Endodermal cell (in vitro differentiated cells): ENCODE data around the gene PLXNA2. TPM values are rescaled to one million over a fixed set of nuclear protein-coding genes. Genes with fewer than 3 reads are reported as not detected.

Source experiments
- DNase-seq: peaks from one replicate; pipeline ENCODE4 v3.0.0-alpha.2; 2017
- H3K27ac ChIP-seq: 2 replicates; pipeline ENCODE4 v1.5.1; 2013; ENCODE audit warnings: mild to moderate bottlenecking, low read depth, low read length, moderate library complexity
- H3K27me3 ChIP-seq: 2 replicates; pipeline ENCODE4 v1.6.1; 2013; ENCODE audit warnings: mild to moderate bottlenecking, low read length, moderate library complexity; ENCODE audit not compliant: insufficient read depth, control insufficient read depth, poor library complexity, severe bottlenecking
- H3K36me3 ChIP-seq: 2 replicates; pipeline ENCODE4 v1.7.0; 2013; ENCODE audit warnings: mild to moderate bottlenecking, low read length, moderate library complexity; ENCODE audit not compliant: control insufficient read depth, insufficient read depth
- H3K4me1 ChIP-seq: one replicate; pipeline ENCODE4 v1.7.0; 2013; ENCODE audit warnings: low read length; ENCODE audit not compliant: control insufficient read depth, insufficient read depth
- H3K4me3 ChIP-seq: 2 replicates; pipeline ENCODE4 v1.5.1; 2013; ENCODE audit warnings: mild to moderate bottlenecking, low read length, moderate library complexity
- H3K9ac ChIP-seq: 2 replicates; pipeline ENCODE4 v1.6.1; 2013; ENCODE audit warnings: mild to moderate bottlenecking, low read length, moderate library complexity; ENCODE audit not compliant: poor library complexity, severe bottlenecking; ENCODE audit errors: extremely low read depth
- H3K9me3 ChIP-seq: 2 replicates; pipeline ENCODE4 v1.6.1; 2013; ENCODE audit warnings: mild to moderate bottlenecking, low read length, moderate library complexity; ENCODE audit not compliant: control insufficient read depth
- H3K27ac Mint-ChIP-seq: 2 replicates; pipeline ENCODE4 v1.8.0; 2020; ENCODE audit warnings: mixed read lengths
- H3K27me3 Mint-ChIP-seq: 2 replicates; pipeline ENCODE4 v1.8.0; 2021; ENCODE audit warnings: mild to moderate bottlenecking, mixed read lengths; ENCODE audit not compliant: insufficient read depth
- H3K36me3 Mint-ChIP-seq: 2 replicates; pipeline ENCODE4 v1.8.0; 2020; ENCODE audit warnings: low read depth, mixed read lengths
- H3K4me1 Mint-ChIP-seq: 2 replicates; pipeline ENCODE4 v1.8.0; 2020; ENCODE audit warnings: mixed read lengths
- H3K4me3 Mint-ChIP-seq: 2 replicates; pipeline ENCODE4 v1.8.0; 2020; ENCODE audit warnings: mild to moderate bottlenecking, moderate library complexity, mixed read lengths
- H3K9me3 Mint-ChIP-seq: 2 replicates; pipeline ENCODE4 v1.8.0; 2020; ENCODE audit warnings: mild to moderate bottlenecking, mixed read lengths
- CTCF ChIP-seq: fragments of 200-600 bp; sonication (generic); conservative IDR thresholded peaks from 2 replicates; pipeline ENCODE4 v1.5.0; 2021; ENCODE audit warnings: antibody characterized with exemption, mild to moderate bottlenecking
- WGBS, 2 experiments: methylation state at CpG; one replicate each; pipeline versions ENCODE4 v1.1.5 to v1.1.7; 2013; ENCODE audit warnings: missing lambda C conversion rate in 2 of 2, mixed read lengths in 1 of 2; ENCODE audit not compliant: insufficient coverage in 1 of 2, insufficient read length in 1 of 2; 5-methylcytosine and 5-hydroxymethylcytosine counted together
- total RNA-seq, 2 donors: library from RNA; stranded (reverse); fragmentation: NEBNext Ultra II Directional in 1 of 2; extraction: Animal tissue kit (Norgen Biotek cat#: 25700) in 1 of 2; gene quantifications; 2 replicates in 1 of 2; 3 replicates in 1 of 2; pipeline ENCODE4 v1.2.1, GENCODE V29; 2021

Gene PLXNA2
- total RNA-seq, 2 donors from 2014 or later: 61.2 to 86.1 TPM

- no peaks in the 10 kb centered on the region for H3K4me1 ChIP-seq
- H3K4me3 Mint-ChIP-seq: no peak overlapping the region
- no peak overlapping the region for H3K9ac ChIP-seq
- no peak overlapping the region for H3K27ac Mint-ChIP-seq
- H3K27me3 ChIP-seq: peaks cover 26% of the 10 kb centered on the region
- no peaks in the 10 kb centered on the region for H3K9me3 Mint-ChIP-seq
- no peak overlapping the region for H3K27ac ChIP-seq
- TF ChIP-seq CTCF: no peak
- no peaks in the 10 kb centered on the region for H3K4me1 Mint-ChIP-seq
- WGBS, 2 experiments: 78 to 88% methylated on average over 4 of the region's 4 CpGs
- no peaks in the 10 kb centered on the region for H3K36me3 ChIP-seq
- DNase-seq: no peak
- no peaks in the 10 kb centered on the region for H3K36me3 Mint-ChIP-seq
- H3K27me3 Mint-ChIP-seq: peaks cover 25% of the 10 kb centered on the region
- no peak overlapping the region for H3K4me3 ChIP-seq
- no peaks in the 10 kb centered on the region for H3K9me3 ChIP-seq
Measured at GRCh38 chr1:207978441-207978840, 265.7 kb downstream of the PLXNA2 start.

- WGBS, 2 experiments: no CpG with 5 or more reads among the region's 1 CpG
- no peaks in the 10 kb centered on the region for H3K9me3 Mint-ChIP-seq
- H3K36me3 ChIP-seq: no peaks in the 10 kb centered on the region
Measured at GRCh38 chr1:207977876-207978275, 266.3 kb downstream of the PLXNA2 start.

GRCh38 chr1:207973898-207974568 lies 270.2 kb downstream of the PLXNA2 start:
- Mint-ChIP-seq H3K36me3 (no peaks in the 10 kb centered on the region), H3K27ac (no peak overlapping the region), H3K9me3 (no peaks in the 10 kb centered on the region), H3K27me3 (peaks cover 6% of the 10 kb centered on the region), H3K4me1 (peaks cover 6% of the 10 kb centered on the region), H3K4me3 (no peak overlapping the region)
- TF ChIP-seq CTCF: no peak
- H3K27ac ChIP-seq: no peak overlapping the region
- no peak for DNase-seq
- peaks cover 6% of the 10 kb centered on the region for H3K27me3 ChIP-seq
- no peak overlapping the region for H3K9ac ChIP-seq
- H3K36me3 ChIP-seq: no peaks in the 10 kb centered on the region
- 88% methylated on average over 5 of the region's 5 CpGs; no CpG with 5 or more reads in 1 of the 2 experiments for WGBS, 2 experiments
- no peaks in the 10 kb centered on the region for H3K9me3 ChIP-seq
- no peak overlapping the region for H3K4me3 ChIP-seq
- H3K4me1 ChIP-seq: no peaks in the 10 kb centered on the region

More at GRCh38 chr1:207977876-207978275, 266.3 kb downstream of the PLXNA2 start:
- H3K9ac ChIP-seq: no peak overlapping the region
- Mint-ChIP-seq H3K27ac (no peak overlapping the region), H3K4me3 (no peak overlapping the region), H3K27me3 (peaks cover 22% of the 10 kb centered on the region), H3K4me1 (no peaks in the 10 kb centered on the region), H3K36me3 (no peaks in the 10 kb centered on the region)
- no peak for TF ChIP-seq CTCF
- no peak overlapping the region for H3K27ac ChIP-seq
- no peak overlapping the region for H3K4me3 ChIP-seq
- DNase-seq: no peak
- peaks cover 24% of the 10 kb centered on the region for H3K27me3 ChIP-seq
- H3K9me3 ChIP-seq: no peaks in the 10 kb centered on the region
- no peaks in the 10 kb centered on the region for H3K4me1 ChIP-seq
